ENCODE results near the gene PTPN11.

DNA sequence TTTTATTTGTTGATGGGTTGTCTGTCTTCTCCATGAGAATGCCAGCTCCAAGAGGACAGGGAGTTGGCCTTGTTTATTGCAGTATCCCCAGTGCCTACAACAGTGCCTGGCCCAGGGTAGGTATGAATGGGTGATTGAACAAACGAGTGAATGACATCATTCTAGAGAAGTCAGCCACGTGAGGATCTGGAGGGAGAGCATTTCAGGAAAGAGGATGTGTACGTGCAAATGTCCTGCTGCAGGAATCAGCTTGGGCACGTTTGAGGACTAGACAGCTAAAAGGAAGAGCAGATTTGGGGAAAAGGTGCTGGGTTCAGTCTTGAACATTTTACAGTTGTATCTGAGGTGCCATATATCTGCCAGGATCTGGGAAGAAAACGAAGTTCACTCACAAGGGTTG is 97.1 kb downstream of the PTPN11 start:
- no peak for TF ChIP-seq EZH2 (IDR thresholded peaks at IDR 0.05; ENCODE audit: low read length)
- TF ChIP-seq, protein P1, sequence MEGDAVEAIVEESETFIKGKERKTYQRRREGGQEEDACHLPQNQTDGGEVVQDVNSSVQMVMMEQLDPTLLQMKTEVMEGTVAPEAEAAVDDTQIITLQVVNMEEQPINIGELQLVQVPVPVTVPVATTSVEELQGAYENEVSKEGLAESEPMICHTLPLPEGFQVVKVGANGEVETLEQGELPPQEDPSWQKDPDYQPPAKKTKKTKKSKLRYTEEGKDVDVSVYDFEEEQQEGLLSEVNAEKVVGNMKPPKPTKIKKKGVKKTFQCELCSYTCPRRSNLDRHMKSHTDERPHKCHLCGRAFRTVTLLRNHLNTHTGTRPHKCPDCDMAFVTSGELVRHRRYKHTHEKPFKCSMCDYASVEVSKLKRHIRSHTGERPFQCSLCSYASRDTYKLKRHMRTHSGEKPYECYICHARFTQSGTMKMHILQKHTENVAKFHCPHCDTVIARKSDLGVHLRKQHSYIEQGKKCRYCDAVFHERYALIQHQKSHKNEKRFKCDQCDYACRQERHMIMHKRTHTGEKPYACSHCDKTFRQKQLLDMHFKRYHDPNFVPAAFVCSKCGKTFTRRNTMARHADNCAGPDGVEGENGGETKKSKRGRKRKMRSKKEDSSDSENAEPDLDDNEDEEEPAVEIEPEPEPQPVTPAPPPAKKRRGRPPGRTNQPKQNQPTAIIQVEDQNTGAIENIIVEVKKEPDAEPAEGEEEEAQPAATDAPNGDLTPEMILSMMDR (optimal IDR thresholded peaks at IDR 0.05 in 1 of 3, IDR thresholded peaks at IDR 0.05 in 1 of 3, conservative IDR thresholded peaks at IDR 0.05 in 1 of 3; ENCODE audit: extremely low read depth in 1 of 3, insufficient read depth in 2 of 3, low read length in 3 of 3): no peak
